HepG2 (cell line): ENCODE data around the gene C16orf86. TPM values are rescaled to one million over a fixed set of nuclear protein-coding genes. Genes with fewer than 3 reads are reported as not detected.

Experiments
- ATAC-seq: fragments of 200-7000 bp; cut with Tn5 transposase; 3 replicates; pipeline ENCODE4 v1.9.1; 2020; ENCODE audit warnings: mild to moderate bottlenecking, moderate library complexity
- BruUV-seq: library from RNA; stranded (reverse); fragments of 400-500 nt; replicated peaks from 2 replicates; lab custom pipeline; 2021; lab: Mats Ljungman, UMichigan
- CTCF ChIA-PET: fragments of 300-600 bp; formaldehyde crosslinking; extraction: SDS; loops from one replicate; lab custom pipeline; 2021; ENCODE audit warnings: low total read pairs, inconsistent platforms, low intra/inter-chr PET ratio; lab: Yijun Ruan, JAX
- POLR2A ChIA-PET: fragments of 350-600 bp; sonication (Branson Sonifier 250); formaldehyde crosslinking; loops from one replicate; lab custom pipeline; 2020; ENCODE audit warnings: antibody characterized with exemption, inconsistent platforms; lab: Yijun Ruan, JAX
- DNase-seq: peaks from one replicate; pipeline ENCODE4 v3.0.0-alpha.2; 2015; ENCODE audit warnings: low spot score
- FAIRE-seq: peaks from 3 replicates; lab custom pipeline; 2011; peaks lifted over from hg19 to GRCh38; lab: Jason Lieb, UNC
- H2AFZ ChIP-seq: one replicate; pipeline ENCODE4 v1.6.1; 2011; ENCODE audit warnings: low read length, inconsistent platforms
- H3K27ac ChIP-seq: fragments of 300-600 bp; 3 replicates; pipeline ENCODE4 v1.8.0; 2011; ENCODE audit warnings: mixed run types, mild to moderate bottlenecking, mixed read lengths, low read length, inconsistent platforms; ENCODE audit not compliant: insufficient read depth; ENCODE audit errors: extremely low read length
- H3K27me3 ChIP-seq, 2 experiments: fragments of 200-600 bp in 1 of 2; 2 replicates in 1 of 2; 3 replicates in 1 of 2; pipeline versions ENCODE4 v1.6.0 to v1.8.0; 2011; ENCODE audit warnings: low read length in 2 of 2, mild to moderate bottlenecking in 2 of 2, moderate library complexity in 2 of 2, inconsistent platforms in 1 of 2; ENCODE audit not compliant: insufficient read depth in 2 of 2, control insufficient read depth in 1 of 2
- H3K36me3 ChIP-seq, 2 experiments: fragments of 200-600 bp in 1 of 2; replicated peaks in 1 of 2; 2 replicates in 1 of 2; 3 replicates in 1 of 2; pipeline versions ENCODE4 v1.5.1 to v1.8.0; 2011; ENCODE audit warnings: low read length in 2 of 2, inconsistent platforms in 1 of 2; ENCODE audit not compliant: insufficient read depth in 2 of 2, control insufficient read depth in 1 of 2
- H3K4me1 ChIP-seq: 2 replicates; pipeline ENCODE4 v1.5.1; 2012; ENCODE audit warnings: low read length, inconsistent platforms; ENCODE audit not compliant: insufficient read depth
- H3K4me2 ChIP-seq: 2 replicates; pipeline ENCODE4 v1.6.0; 2011; ENCODE audit warnings: low read depth, low read length, inconsistent platforms
- H3K4me3 ChIP-seq, 3 experiments: fragments of 200-600 bp in 1 of 3; sonication (generic), shearing (Covaris generic) in 1 of 3; replicated peaks in 1 of 3; 2 replicates each; pipeline ENCODE4 v1.5.1; 2011 to 2016; ENCODE audit warnings: low read length in 3 of 3, inconsistent platforms in 2 of 3, low read depth in 2 of 3, mild to moderate bottlenecking in 2 of 3, control low read depth in 1 of 3, mixed read lengths in 1 of 3; ENCODE audit not compliant: insufficient read depth in 1 of 3
- H3K79me2 ChIP-seq: one replicate; pipeline ENCODE4 v1.6.1; 2011; ENCODE audit warnings: low read length, inconsistent platforms; ENCODE audit not compliant: insufficient read depth
- H3K9ac ChIP-seq: 2 replicates; pipeline ENCODE4 v1.6.0; 2011; ENCODE audit warnings: mild to moderate bottlenecking, low read depth, low read length, inconsistent platforms; ENCODE audit not compliant: insufficient read depth
- H3K9me3 ChIP-seq: 2 replicates; pipeline ENCODE4 v1.5.1; 2012; ENCODE audit warnings: mild to moderate bottlenecking, low read length
- H4K20me1 ChIP-seq: 2 replicates; pipeline ENCODE4 v1.6.0; 2011; ENCODE audit warnings: inconsistent platforms, mild to moderate bottlenecking, low read length, moderate library complexity; ENCODE audit not compliant: insufficient read depth
- GRHL1 ChIP-seq: sonication (generic); formaldehyde crosslinking; conservative IDR thresholded peaks from 2 replicates; pipeline ENCODE4 v1.8.0; 2022; ENCODE audit warnings: missing genetic modification reagents
- PAWR ChIP-seq: sonication (generic); formaldehyde crosslinking; IDR thresholded peaks from 2 replicates; pipeline ENCODE4 v1.4.0; 2020; ENCODE audit warnings: missing genetic modification reagents, mild to moderate bottlenecking, borderline replicate concordance
- SMAD3 ChIP-seq: sonication (generic); formaldehyde crosslinking; IDR thresholded peaks from 2 replicates; pipeline ENCODE4 v1.4.0; 2020; ENCODE audit warnings: missing genetic modification reagents
- ZFP41 ChIP-seq: sonication (generic); formaldehyde crosslinking; IDR thresholded peaks from 2 replicates; pipeline ENCODE4 v1.4.0; 2020; ENCODE audit warnings: mild to moderate bottlenecking, missing genetic modification reagents, borderline replicate concordance
- ZNF281 ChIP-seq: sonication (generic); formaldehyde crosslinking; IDR thresholded peaks from 2 replicates; pipeline ENCODE4 v1.4.0; 2020; ENCODE audit warnings: missing genetic modification reagents, borderline replicate concordance
- ZNF331 ChIP-seq: sonication (generic); formaldehyde crosslinking; IDR thresholded peaks from 2 replicates; pipeline ENCODE4 v1.4.0; 2020; ENCODE audit warnings: missing genetic modification reagents
- ZNF333 ChIP-seq: sonication (generic); formaldehyde crosslinking; IDR thresholded peaks from 2 replicates; pipeline ENCODE4 v1.4.0; 2020; ENCODE audit warnings: mild to moderate bottlenecking, missing genetic modification reagents, borderline replicate concordance
- ZNF468 ChIP-seq: sonication (generic); formaldehyde crosslinking; IDR thresholded peaks from 2 replicates; pipeline ENCODE4 v1.8.0; 2022; ENCODE audit warnings: mild to moderate bottlenecking, moderate library complexity, missing genetic modification reagents
- ZNF496 ChIP-seq: sonication (generic); formaldehyde crosslinking; IDR thresholded peaks from 2 replicates; pipeline ENCODE4 v1.8.1; 2023; ENCODE audit warnings: mild to moderate bottlenecking, moderate library complexity, missing genetic modification reagents; ENCODE audit not compliant: insufficient replicate concordance
- ZNF569 ChIP-seq: sonication (generic); formaldehyde crosslinking; IDR thresholded peaks from 2 replicates; pipeline ENCODE4 v1.5.0; 2020; ENCODE audit warnings: mild to moderate bottlenecking, missing genetic modification reagents, moderate library complexity, borderline replicate concordance
- ZNF746 ChIP-seq: sonication (generic); formaldehyde crosslinking; IDR thresholded peaks from 2 replicates; pipeline ENCODE4 v1.8.0; 2022; ENCODE audit warnings: mild to moderate bottlenecking, missing genetic modification reagents
- ZSCAN21 ChIP-seq: sonication (generic); formaldehyde crosslinking; IDR thresholded peaks from 2 replicates; pipeline ENCODE4 v1.8.0; 2022; ENCODE audit warnings: mild to moderate bottlenecking, missing genetic modification reagents, moderate library complexity, borderline replicate concordance
- WGBS: methylation state at CpG from one replicate; pipeline ENCODE4 v1.1.6; 2017; ENCODE audit warnings: low lambda C conversion rate; 5-methylcytosine and 5-hydroxymethylcytosine counted together
- in situ Hi-C: cut with HindIII; loops from 2 replicates; pipeline ENCODE4 v1.10.0; 2017; ENCODE audit warnings: low pct_unique_long_range_greater_than_20kb; ENCODE audit not compliant: extremely low pct_ligation_motif_present
- intact Hi-C: fragments of 100-400 bp; cut with micrococcal nuclease; formaldehyde crosslinking; loops from one replicate; pipeline ENCODE4 v1.10.0; 2022; ENCODE audit not compliant: unreplicated experiment
- polyA plus RNA-seq, 8 experiments: library from polyadenylated mRNA; depleted of rRNA in 3 of 8; stranded (reverse) in 7 of 8; unstranded in 1 of 8; fragments of >200 nt; fragmentation: Illumina TruSeq in 4 of 8; extraction: Trizol in 4 of 8; gene quantifications; 2 replicates each; pipeline versions ENCODE4 v1.2.1 to v1.2.3, GENCODE V29; 2011 to 2016; ENCODE audit warnings: low read depth in 4 of 8, missing spikeins in 1 of 8, mixed read lengths in 1 of 8; ENCODE audit not compliant: insufficient read depth in 1 of 8
- total RNA-seq, 5 experiments: library from RNA; depleted of rRNA; stranded (reverse); fragments of >200 nt; fragmentation: Illumina TruSeq; extraction: Trizol; gene quantifications; 2 replicates each; pipeline ENCODE4 v1.2.3, GENCODE V29; 2016; ENCODE audit warnings: low read depth in 1 of 5
- TF ChIP-seq, protein P1 (sequence below): sonication (generic); formaldehyde crosslinking; IDR thresholded peaks from 2 replicates; pipeline ENCODE4 v1.5.1; 2020; ENCODE audit warnings: missing genetic modification reagents, mild to moderate bottlenecking, borderline replicate concordance
- TF ChIP-seq, protein P2 (sequence below): sonication (generic); formaldehyde crosslinking; IDR thresholded peaks from 2 replicates; pipeline ENCODE4 v1.4.0; 2020; ENCODE audit warnings: missing genetic modification reagents, borderline replicate concordance

The C16orf86 gene
- total and polyA plus RNA-seq, 2 of the 13 experiments (the other 11 are each of a cell fraction or from before 2014, with no cell fraction given) = 1.5 to 3.1 TPM

- intact Hi-C loops = no loop called here
- no peak for ATAC-seq
- Histone ChIP-seq H4K20me1 (no peaks in the 10 kb centered on the region), H3K4me1 (no peaks in the 10 kb centered on the region), H3K4me2 (no peak overlapping the region), H3K36me3 (peaks cover 15 to 32% of the 10 kb centered on the region in 2 experiments), H2AFZ (no peak overlapping the region), H3K4me3 (no peak overlapping the region), H3K9ac (no peak overlapping the region), H3K79me2 (no peaks in the 10 kb centered on the region), H3K27ac (no peak overlapping the region), H3K27me3 (no peaks in the 10 kb centered on the region), H3K9me3 (no peaks in the 10 kb centered on the region)
- ChIA-PET POLR2A (no interaction called here), CTCF (no interaction called here)
- no peak for DNase-seq
- no peak for FAIRE-seq
- WGBS = 96% methylated on average over 4 of the region's 4 CpGs
- in situ Hi-C loops = no loop called here
- BruUV-seq = no TSS peak
- TF ChIP-seq ZNF331 (CRISPR knock-in tag) (no peak), PAWR (CRISPR knock-in tag) (no peak), ZNF746 (CRISPR knock-in tag) (no peak), SMAD3 (no peak), ZSCAN21 (no peak), ZNF468 (CRISPR knock-in tag) (no peak), ZNF333 (no peak), ZNF281 (CRISPR knock-in tag) (no peak), ZFP41 (CRISPR knock-in tag) (no peak), GRHL1 (CRISPR knock-in tag) (no peak), ZNF569 (CRISPR knock-in tag) (no peak), ZNF496 (no peak)
- TF ChIP-seq, protein P1, sequence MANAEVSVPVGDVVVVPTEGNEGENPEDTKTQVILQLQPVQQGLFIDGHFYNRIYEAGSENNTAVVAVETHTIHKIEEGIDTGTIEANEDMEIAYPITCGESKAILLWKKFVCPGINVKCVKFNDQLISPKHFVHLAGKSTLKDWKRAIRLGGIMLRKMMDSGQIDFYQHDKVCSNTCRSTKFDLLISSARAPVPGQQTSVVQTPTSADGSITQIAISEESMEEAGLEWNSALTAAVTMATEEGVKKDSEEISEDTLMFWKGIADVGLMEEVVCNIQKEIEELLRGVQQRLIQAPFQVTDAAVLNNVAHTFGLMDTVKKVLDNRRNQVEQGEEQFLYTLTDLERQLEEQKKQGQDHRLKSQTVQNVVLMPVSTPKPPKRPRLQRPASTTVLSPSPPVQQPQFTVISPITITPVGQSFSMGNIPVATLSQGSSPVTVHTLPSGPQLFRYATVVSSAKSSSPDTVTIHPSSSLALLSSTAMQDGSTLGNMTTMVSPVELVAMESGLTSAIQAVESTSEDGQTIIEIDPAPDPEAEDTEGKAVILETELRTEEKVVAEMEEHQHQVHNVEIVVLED (CRISPR knock-in tag) = no peak
- TF ChIP-seq, protein P2, sequence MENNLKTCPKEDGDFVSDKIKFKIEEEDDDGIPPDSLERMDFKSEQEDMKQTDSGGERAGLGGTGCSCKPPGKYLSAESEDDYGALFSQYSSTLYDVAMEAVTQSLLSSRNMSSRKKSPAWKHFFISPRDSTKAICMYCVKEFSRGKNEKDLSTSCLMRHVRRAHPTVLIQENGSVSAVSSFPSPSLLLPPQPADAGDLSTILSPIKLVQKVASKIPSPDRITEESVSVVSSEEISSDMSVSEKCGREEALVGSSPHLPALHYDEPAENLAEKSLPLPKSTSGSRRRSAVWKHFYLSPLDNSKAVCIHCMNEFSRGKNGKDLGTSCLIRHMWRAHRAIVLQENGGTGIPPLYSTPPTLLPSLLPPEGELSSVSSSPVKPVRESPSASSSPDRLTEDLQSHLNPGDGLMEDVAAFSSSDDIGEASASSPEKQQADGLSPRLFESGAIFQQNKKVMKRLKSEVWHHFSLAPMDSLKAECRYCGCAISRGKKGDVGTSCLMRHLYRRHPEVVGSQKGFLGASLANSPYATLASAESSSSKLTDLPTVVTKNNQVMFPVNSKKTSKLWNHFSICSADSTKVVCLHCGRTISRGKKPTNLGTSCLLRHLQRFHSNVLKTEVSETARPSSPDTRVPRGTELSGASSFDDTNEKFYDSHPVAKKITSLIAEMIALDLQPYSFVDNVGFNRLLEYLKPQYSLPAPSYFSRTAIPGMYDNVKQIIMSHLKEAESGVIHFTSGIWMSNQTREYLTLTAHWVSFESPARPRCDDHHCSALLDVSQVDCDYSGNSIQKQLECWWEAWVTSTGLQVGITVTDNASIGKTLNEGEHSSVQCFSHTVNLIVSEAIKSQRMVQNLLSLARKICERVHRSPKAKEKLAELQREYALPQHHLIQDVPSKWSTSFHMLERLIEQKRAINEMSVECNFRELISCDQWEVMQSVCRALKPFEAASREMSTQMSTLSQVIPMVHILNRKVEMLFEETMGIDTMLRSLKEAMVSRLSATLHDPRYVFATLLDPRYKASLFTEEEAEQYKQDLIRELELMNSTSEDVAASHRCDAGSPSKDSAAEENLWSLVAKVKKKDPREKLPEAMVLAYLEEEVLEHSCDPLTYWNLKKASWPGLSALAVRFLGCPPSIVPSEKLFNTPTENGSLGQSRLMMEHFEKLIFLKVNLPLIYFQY (CRISPR knock-in tag) = no peak
Observed at GRCh38 chr16:67683767-67684166, 17.2 kb downstream of the C16orf86 start.
